Mesothelial cell of epicardium (in vitro differentiated cells): Measurements from ENCODE around the gene FTCDNL1. TPM values are rescaled to one million over a fixed set of nuclear protein-coding genes. Genes with fewer than 3 reads are reported as not detected.

ENCODE experiments used
- DNase-seq, 2 experiments: peaks; one replicate each; pipeline ENCODE4 v3.0.0; 2021; ENCODE audit warnings: low spot score in 2 of 2; ENCODE audit not compliant: unreplicated experiment in 2 of 2
- H3K27ac Mint-ChIP-seq: 2 replicates; pipeline ENCODE4 v1.8.0; 2021; ENCODE audit warnings: mixed read lengths
- H3K27me3 Mint-ChIP-seq: 2 replicates; pipeline ENCODE4 v1.8.0; 2021; ENCODE audit warnings: low read depth, mixed read lengths
- H3K36me3 Mint-ChIP-seq: 2 replicates; pipeline ENCODE4 v1.8.0; 2021; ENCODE audit warnings: mixed read lengths
- H3K4me1 Mint-ChIP-seq: 2 replicates; pipeline ENCODE4 v1.8.0; 2021; ENCODE audit warnings: mixed read lengths
- H3K4me3 Mint-ChIP-seq: 2 replicates; pipeline ENCODE4 v1.8.0; 2021; ENCODE audit warnings: mild to moderate bottlenecking, moderate library complexity, mixed read lengths
- H3K9me3 Mint-ChIP-seq: 2 replicates; pipeline ENCODE4 v1.8.0; 2021; ENCODE audit warnings: mixed read lengths
- total RNA-seq: library from RNA; stranded (reverse); gene quantifications from 3 replicates; pipeline ENCODE4 v1.2.1, GENCODE V29; 2021
- TF ChIP-seq, protein P1 (sequence below): fragments of 200-600 bp; sonication (generic); IDR thresholded peaks from one replicate; pipeline ENCODE4 v1.5.0; 2021; ENCODE audit warnings: antibody characterized with exemption; ENCODE audit not compliant: unreplicated experiment

FTCDNL1 gene
- total RNA-seq, 1 donor from 2014 or later, result 2.1 TPM

DNA sequence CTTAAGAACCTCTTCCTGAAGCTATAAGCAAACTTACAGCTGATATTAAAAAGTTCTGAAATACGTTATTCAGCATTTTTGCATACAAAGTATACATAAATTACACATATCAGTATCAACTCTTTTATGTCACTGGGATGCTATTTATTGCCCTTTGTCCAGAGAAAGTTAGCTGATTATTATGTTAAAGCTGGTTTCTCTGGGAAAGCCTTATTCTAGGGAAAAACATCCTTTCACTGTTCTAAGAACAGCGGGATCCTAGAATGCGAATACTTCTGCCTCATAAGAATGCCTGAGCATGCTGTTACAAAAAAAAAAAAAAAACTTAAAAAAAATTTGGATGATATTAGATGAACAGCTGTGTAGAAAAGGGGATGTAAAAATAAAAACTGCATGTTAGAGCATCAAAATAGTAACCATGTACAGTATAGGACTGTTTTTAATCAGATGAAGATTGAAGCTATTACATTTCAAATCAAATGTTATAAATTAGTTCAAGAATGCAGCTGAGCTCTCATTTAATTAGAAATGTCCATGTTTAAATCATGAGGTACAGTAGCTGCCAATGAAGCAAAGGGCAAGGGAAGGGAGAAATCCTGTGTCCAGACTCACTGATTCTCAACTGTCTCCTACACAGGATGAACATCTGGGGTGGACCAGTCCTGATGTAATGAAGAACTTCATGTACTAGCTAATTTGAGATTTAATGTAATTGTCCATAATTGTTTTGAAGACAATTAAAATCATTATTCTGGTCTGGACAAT, 8.2 kb downstream of the FTCDNL1 start:
- Mint-ChIP-seq H3K27me3 (peaks cover 31% of the 10 kb centered on the region), H3K9me3 (peaks cover 9% of the 10 kb centered on the region), H3K27ac (no peak overlapping the region), H3K4me3 (no peak overlapping the region), H3K4me1 (peaks cover 6% of the 10 kb centered on the region), H3K36me3 (no peaks in the 10 kb centered on the region)
- TF ChIP-seq, protein P1, sequence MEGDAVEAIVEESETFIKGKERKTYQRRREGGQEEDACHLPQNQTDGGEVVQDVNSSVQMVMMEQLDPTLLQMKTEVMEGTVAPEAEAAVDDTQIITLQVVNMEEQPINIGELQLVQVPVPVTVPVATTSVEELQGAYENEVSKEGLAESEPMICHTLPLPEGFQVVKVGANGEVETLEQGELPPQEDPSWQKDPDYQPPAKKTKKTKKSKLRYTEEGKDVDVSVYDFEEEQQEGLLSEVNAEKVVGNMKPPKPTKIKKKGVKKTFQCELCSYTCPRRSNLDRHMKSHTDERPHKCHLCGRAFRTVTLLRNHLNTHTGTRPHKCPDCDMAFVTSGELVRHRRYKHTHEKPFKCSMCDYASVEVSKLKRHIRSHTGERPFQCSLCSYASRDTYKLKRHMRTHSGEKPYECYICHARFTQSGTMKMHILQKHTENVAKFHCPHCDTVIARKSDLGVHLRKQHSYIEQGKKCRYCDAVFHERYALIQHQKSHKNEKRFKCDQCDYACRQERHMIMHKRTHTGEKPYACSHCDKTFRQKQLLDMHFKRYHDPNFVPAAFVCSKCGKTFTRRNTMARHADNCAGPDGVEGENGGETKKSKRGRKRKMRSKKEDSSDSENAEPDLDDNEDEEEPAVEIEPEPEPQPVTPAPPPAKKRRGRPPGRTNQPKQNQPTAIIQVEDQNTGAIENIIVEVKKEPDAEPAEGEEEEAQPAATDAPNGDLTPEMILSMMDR, result no peak
- DNase-seq, result no peak

DNA sequence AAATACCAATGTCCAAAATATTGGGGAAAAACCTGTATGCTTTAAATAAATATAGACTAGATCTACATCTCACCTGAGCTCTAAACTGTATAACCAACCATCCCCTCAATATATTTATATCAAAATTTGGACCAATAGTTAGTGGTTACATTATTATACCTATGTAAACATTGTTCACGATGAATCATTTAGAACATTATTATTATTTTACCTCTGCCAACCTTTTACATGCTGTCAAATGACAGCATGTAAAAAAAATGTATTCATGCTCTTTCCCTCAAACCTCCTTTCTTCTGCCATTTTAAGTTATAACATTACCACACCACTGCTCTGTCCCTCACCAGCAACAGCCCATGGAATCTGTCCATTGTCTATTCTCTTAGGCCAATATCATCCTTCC, 9.6 kb downstream of the FTCDNL1 start:
- TF ChIP-seq, protein P1, result no peak
- no peak for DNase-seq
- peaks cover 9% of the 10 kb centered on the region for H3K9me3 Mint-ChIP-seq
- H3K4me1 Mint-ChIP-seq, result no peaks in the 10 kb centered on the region
- peaks cover 28% of the 10 kb centered on the region for H3K27me3 Mint-ChIP-seq
- H3K4me3 Mint-ChIP-seq, result no peak overlapping the region
- no peak overlapping the region for H3K27ac Mint-ChIP-seq
- H3K36me3 Mint-ChIP-seq, result no peaks in the 10 kb centered on the region

DNA sequence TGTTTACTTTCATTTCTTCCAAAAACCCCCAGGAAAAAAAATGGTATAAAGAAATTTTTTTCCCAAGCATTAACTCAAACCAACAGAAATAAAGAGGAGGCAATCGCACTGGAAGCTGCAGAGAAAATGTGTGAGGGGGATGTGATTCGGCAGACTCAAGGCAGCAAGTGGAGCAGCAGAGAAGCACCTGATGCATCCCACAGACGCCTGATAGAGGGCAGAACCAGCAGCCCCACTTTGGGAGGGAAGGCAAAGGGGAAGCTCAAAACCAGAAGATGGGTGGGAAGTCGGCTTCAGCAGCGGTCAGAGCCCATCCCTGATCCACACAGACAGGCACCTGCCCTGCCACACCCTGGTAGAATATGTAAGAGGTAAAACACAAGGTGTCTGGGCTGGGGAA, 12.6 kb downstream of the FTCDNL1 start:
- no peaks in the 10 kb centered on the region for H3K4me1 Mint-ChIP-seq
- H3K27me3 Mint-ChIP-seq, result peaks cover 28% of the 10 kb centered on the region
- peaks cover 9% of the 10 kb centered on the region for H3K9me3 Mint-ChIP-seq
- no peak overlapping the region for H3K27ac Mint-ChIP-seq
- no peaks in the 10 kb centered on the region for H3K36me3 Mint-ChIP-seq
- no peak overlapping the region for H3K4me3 Mint-ChIP-seq
- TF ChIP-seq, protein P1, result no peak
- DNase-seq, result no peak

DNA sequence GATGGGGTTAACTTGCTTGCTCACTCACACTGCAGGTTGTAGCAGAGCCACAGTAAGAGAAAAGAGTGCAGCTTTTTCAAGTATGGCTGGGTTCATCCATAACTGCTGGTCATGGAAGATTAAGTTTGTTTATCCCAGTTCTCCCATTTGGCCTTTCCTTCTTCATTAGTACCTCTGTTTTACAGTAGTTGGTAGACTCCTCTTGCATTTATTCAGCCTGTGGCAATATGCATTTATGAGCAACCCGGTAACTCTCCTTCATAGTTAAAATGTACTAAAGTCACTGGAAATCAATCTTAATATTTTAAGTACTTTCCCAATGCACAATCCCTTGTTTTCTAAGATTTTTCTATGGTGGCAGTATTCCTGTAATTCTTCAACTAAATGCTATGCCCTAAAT, 14.0 kb downstream of the FTCDNL1 start:
- Mint-ChIP-seq H3K4me3 (no peak overlapping the region), H3K4me1 (no peaks in the 10 kb centered on the region), H3K27me3 (peaks cover 28% of the 10 kb centered on the region), H3K36me3 (no peaks in the 10 kb centered on the region), H3K9me3 (peaks cover 9% of the 10 kb centered on the region), H3K27ac (no peak overlapping the region)
- TF ChIP-seq, protein P1, result no peak
- no peak for DNase-seq

DNA sequence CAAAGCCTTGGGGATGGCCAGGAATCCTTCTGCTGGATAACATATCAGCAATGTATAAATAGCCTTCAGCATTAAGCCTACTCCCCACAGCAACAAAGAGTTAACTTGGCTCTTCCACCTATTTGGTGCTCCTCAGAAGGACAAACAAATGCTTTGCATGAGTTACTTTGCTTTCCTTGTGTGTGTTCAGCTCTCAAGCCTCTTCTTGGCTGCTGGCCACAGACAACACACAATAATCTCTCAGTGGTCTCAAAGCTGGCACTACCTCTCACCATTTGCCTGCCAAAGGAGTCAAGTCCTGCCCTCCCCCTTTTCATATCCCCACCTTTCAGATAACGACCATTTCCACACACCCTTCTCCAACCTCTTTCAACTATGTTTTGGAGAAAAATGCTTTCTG, 17.5 kb downstream of the FTCDNL1 start:
- Mint-ChIP-seq H3K4me3 (no peak overlapping the region), H3K27ac (no peak overlapping the region), H3K4me1 (no peaks in the 10 kb centered on the region), H3K9me3 (no peaks in the 10 kb centered on the region), H3K36me3 (no peaks in the 10 kb centered on the region), H3K27me3 (peaks cover 9% of the 10 kb centered on the region)
- TF ChIP-seq, protein P1, result no peak
- no peak for DNase-seq
